ENCODE data around the gene PHACTR1.

Gene PHACTR1

DNA sequence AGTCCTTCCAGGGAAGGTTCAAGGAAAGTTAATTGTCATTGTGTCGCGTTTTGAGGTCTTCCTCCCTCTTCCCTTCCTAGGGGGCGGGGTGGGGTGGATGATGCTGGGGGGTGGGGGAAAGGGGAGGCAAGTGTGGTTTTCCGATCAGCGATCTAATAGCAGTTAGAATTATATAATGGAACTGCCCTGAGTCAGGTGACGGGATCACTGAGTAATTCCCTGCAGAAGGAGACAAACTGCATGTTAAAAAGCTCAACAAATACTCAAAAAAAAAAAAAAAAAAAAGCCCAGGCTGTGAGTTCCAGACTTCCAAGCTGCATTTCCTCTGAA lies 240.4 kb downstream of the PHACTR1 start:
- Histone ChIP-seq H3K23ac (ENCODE audit: low read length in 2 of 2) (no peak overlapping the region), H3K27ac (ENCODE audit: low read length, poor library complexity, severe bottlenecking) (peak overlapping the region; percentile 80), H3K14ac (ENCODE audit: low read length in 2 of 2) (no peak overlapping the region), H3K4ac (ENCODE audit: low read depth in 1 of 2, low read length in 2 of 2) (no peak overlapping the region), H3K4me3 (ENCODE audit: insufficient read depth in 1 of 2, low read depth in 1 of 2, low read length in 2 of 2) (peak overlapping the region; percentile 69 to 95), H2AFZ (ENCODE audit: low read depth, low read length) (peak overlapping the region; percentile 43), H3K79me1 (replicated peaks; ENCODE audit: low read length, poor library complexity, severe bottlenecking) (peaks cover 11% of the 10 kb centered on the region), H4K91ac (ENCODE audit: low read length) (no peak overlapping the region), H4K8ac (ENCODE audit: low read length) (no peak overlapping the region), H3K9me3 (ENCODE audit: control insufficient read depth, low read length) (no peaks in the 10 kb centered on the region), H2BK5ac (ENCODE audit: low read depth, low read length, poor library complexity, severe bottlenecking) (no peak overlapping the region), H2AK5ac (ENCODE audit: low read length, severe bottlenecking) (no peak overlapping the region), H2BK15ac (ENCODE audit: low read depth, poor library complexity, severe bottlenecking) (no peak overlapping the region), H3K27me3 (ENCODE audit: control insufficient read depth in 1 of 2, insufficient read depth in 1 of 2, low read length in 2 of 2) (no peaks in the 10 kb centered on the region), H2BK120ac (ENCODE audit: low read depth, low read length) (peak overlapping the region; percentile 65), H3K4me2 (ENCODE audit: low read length, poor library complexity, severe bottlenecking) (peak overlapping the region; percentile 89), H2BK12ac (ENCODE audit: low read length in 2 of 2) (no peak overlapping the region), H3K36me3 (ENCODE audit: control insufficient read depth in 1 of 2, insufficient read depth in 2 of 2, low read depth in 1 of 2, low read length in 2 of 2) (no peaks in the 10 kb centered on the region), H3K18ac (ENCODE audit: low read depth in 1 of 2, low read length in 2 of 2) (no peak overlapping the region), H3K4me1 (ENCODE audit: control insufficient read depth, insufficient read depth, low read depth, low read length) (peaks cover 1% of the 10 kb centered on the region), H3K9ac (ENCODE audit: low read length) (peak overlapping the region; percentile 91)
- DNase-seq: no peak
- 6% methylated on average over 1 of the region's 6 CpGs for WGBS

DNA sequence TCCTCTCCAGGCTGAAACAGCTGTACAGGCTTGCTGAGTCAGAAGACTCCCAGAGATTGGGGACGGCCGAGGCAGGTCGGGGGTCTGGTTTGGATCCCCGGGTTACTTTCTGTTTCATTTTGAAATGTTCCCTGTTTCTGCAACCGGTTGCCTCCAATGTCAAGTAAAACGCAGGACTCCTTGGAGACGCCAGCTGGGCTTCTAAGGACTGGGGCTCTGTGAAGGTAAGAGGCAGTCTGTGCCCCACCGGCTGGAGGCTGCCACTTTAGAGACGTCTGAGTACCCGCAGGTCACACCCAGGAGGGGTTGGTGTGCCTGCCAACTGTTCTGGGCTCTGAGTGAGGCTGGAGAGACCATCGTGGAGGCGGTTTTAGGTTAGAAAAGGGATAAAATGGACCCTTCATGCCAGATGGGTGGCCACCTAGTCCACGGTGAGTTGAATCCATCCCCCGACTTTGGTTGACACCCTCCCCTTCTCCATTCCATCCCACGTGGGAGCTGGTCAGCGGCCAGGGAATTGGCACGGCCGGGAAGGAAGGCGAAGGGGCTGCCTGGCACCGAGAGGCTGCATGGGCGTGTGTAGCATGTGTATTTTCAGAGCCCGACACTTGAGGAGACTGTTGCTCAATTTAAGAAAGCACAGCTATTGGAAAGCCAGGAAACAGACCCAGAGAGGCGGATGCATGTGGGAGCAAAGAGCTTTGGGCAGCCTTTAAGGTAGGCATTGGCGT lies 240.9 kb downstream of the PHACTR1 start:
- Histone ChIP-seq H3K9me3 (ENCODE audit: control insufficient read depth, low read length) (no peaks in the 10 kb centered on the region), H2BK15ac (ENCODE audit: low read depth, poor library complexity, severe bottlenecking) (peak overlapping the region; percentile 80), H3K23ac (ENCODE audit: low read length in 2 of 2) (peak overlapping the region in 1 of 2 experiments; percentile 23), H2BK12ac (ENCODE audit: low read length in 2 of 2) (peak overlapping the region; percentile 79 to 82), H3K4ac (ENCODE audit: low read depth in 1 of 2, low read length in 2 of 2) (peak overlapping the region in 1 of 2 experiments; percentile 75), H3K18ac (ENCODE audit: low read depth in 1 of 2, low read length in 2 of 2) (peak overlapping the region; percentile 87 to 94), H3K4me1 (ENCODE audit: control insufficient read depth, insufficient read depth, low read depth, low read length) (peaks cover 1% of the 10 kb centered on the region), H2BK120ac (ENCODE audit: low read depth, low read length) (peak overlapping the region; percentile 64), H2BK5ac (ENCODE audit: low read depth, low read length, poor library complexity, severe bottlenecking) (no peak overlapping the region), H3K4me3 (ENCODE audit: insufficient read depth in 1 of 2, low read depth in 1 of 2, low read length in 2 of 2) (peak overlapping the region; percentile 69 to 95), H4K8ac (ENCODE audit: low read length) (peak overlapping the region; percentile 59), H4K91ac (ENCODE audit: low read length) (peak overlapping the region; percentile 2), H2AFZ (ENCODE audit: low read depth, low read length) (peak overlapping the region; percentile 43), H3K36me3 (ENCODE audit: control insufficient read depth in 1 of 2, insufficient read depth in 2 of 2, low read depth in 1 of 2, low read length in 2 of 2) (no peaks in the 10 kb centered on the region), H3K27me3 (ENCODE audit: control insufficient read depth in 1 of 2, insufficient read depth in 1 of 2, low read length in 2 of 2) (no peaks in the 10 kb centered on the region), H3K27ac (ENCODE audit: low read length, poor library complexity, severe bottlenecking) (peak overlapping the region; percentile 80), H3K14ac (ENCODE audit: low read length in 2 of 2) (peak overlapping the region in 1 of 2 experiments; percentile 58), H3K79me1 (replicated peaks; ENCODE audit: low read length, poor library complexity, severe bottlenecking) (peaks cover 13% of the 10 kb centered on the region), H2AK5ac (ENCODE audit: low read length, severe bottlenecking) (no peak overlapping the region), H3K4me2 (ENCODE audit: low read length, poor library complexity, severe bottlenecking) (peak overlapping the region; percentile 89), H3K9ac (ENCODE audit: low read length) (peak overlapping the region; percentile 91)
- under 1% methylated on average over 24 of the region's 24 CpGs for WGBS
- DNase-seq: peak; percentile 90

DNA sequence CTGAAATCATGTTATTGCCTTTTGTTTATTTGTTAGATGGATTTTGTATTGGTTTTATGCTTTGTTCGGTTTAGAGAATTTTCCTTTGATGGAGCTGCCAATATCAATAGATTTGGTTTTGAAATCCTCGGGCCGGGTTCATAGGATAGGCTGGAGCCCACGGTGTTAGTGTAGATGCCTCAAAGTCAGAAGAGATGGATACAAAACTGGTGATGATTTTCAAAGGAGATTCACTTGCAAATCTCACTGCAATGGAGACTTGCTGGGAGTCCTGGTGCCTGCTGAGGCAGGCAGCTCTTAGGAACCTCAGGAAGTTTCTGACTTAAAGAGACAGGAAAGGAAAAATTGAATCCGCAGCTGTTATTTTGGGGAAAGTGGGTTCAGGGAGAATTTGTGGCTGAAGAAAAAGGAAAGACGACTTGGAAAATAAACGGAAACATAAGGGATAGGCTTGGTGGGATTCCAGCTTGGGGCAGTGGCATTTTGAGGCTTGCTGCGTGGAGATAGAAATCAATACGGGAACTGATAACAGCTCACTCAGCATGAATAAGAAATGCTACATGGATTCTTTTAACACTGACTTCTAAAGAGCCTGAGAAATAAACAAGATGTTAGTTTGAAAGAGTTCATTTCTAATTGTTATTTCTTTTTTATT lies 241.6 kb downstream of the PHACTR1 start:
- H2AK5ac ChIP-seq (ENCODE audit: low read length, severe bottlenecking): no peak overlapping the region
- H3K23ac ChIP-seq (ENCODE audit: low read length in 2 of 2): no peak overlapping the region
- H3K4me1 ChIP-seq (ENCODE audit: control insufficient read depth, insufficient read depth, low read depth, low read length): peaks cover 3% of the 10 kb centered on the region
- H3K18ac ChIP-seq (ENCODE audit: low read depth in 1 of 2, low read length in 2 of 2): peak overlapping the region in 1 of 2 experiments; percentile 11
- H4K8ac ChIP-seq (ENCODE audit: low read length): no peak overlapping the region
- no peak overlapping the region for H2BK15ac ChIP-seq (ENCODE audit: low read depth, poor library complexity, severe bottlenecking)
- peaks cover 13% of the 10 kb centered on the region for H3K79me1 ChIP-seq (replicated peaks; ENCODE audit: low read length, poor library complexity, severe bottlenecking)
- 9% methylated on average over 9 of the region's 9 CpGs for WGBS
- peak overlapping the region; percentile 89 for H3K4me2 ChIP-seq (ENCODE audit: low read length, poor library complexity, severe bottlenecking)
- H3K4me3 ChIP-seq (ENCODE audit: insufficient read depth in 1 of 2, low read depth in 1 of 2, low read length in 2 of 2): peak overlapping the region; percentile 69 to 95
- H3K9ac ChIP-seq (ENCODE audit: low read length): peak overlapping the region; percentile 91
- no peaks in the 10 kb centered on the region for H3K36me3 ChIP-seq (ENCODE audit: control insufficient read depth in 1 of 2, insufficient read depth in 2 of 2, low read depth in 1 of 2, low read length in 2 of 2)
- DNase-seq: peak; percentile 51
- no peaks in the 10 kb centered on the region for H3K9me3 ChIP-seq (ENCODE audit: control insufficient read depth, low read length)
- peak overlapping the region; percentile 80 for H3K27ac ChIP-seq (ENCODE audit: low read length, poor library complexity, severe bottlenecking)
- H4K91ac ChIP-seq (ENCODE audit: low read length): no peak overlapping the region
- no peak overlapping the region for H2BK12ac ChIP-seq (ENCODE audit: low read length in 2 of 2)
- peak overlapping the region in 1 of 2 experiments; percentile 75 for H3K4ac ChIP-seq (ENCODE audit: low read depth in 1 of 2, low read length in 2 of 2)
- H2BK120ac ChIP-seq (ENCODE audit: low read depth, low read length): no peak overlapping the region
- H3K27me3 ChIP-seq (ENCODE audit: control insufficient read depth in 1 of 2, insufficient read depth in 1 of 2, low read length in 2 of 2): no peaks in the 10 kb centered on the region
- H3K14ac ChIP-seq (ENCODE audit: low read length in 2 of 2): no peak overlapping the region
- no peak overlapping the region for H2AFZ ChIP-seq (ENCODE audit: low read depth, low read length)
- no peak overlapping the region for H2BK5ac ChIP-seq (ENCODE audit: low read depth, low read length, poor library complexity, severe bottlenecking)

DNA sequence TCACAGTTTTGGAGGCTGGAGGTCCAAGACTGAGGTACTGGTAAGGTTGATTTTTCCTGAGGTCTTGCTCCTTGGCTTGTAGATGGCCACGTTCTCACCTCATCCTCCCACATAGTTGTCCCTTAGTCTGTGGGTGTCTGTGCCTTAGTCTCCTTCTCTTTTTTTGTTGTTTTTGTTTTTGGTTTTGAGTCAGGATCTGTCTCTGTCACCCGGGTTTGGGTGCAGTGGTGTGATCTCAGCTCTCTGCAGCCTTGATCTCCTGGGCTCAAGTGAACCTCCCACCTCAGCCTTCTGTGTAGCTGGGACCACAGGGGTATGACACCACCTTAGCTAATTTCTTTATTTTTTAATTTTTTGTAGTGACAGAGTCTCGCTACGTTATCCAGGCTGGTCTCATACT lies 245.2 kb downstream of the PHACTR1 start:
- peak overlapping the region in 1 of 2 experiments; percentile 30 for H3K4ac ChIP-seq (ENCODE audit: low read depth in 1 of 2, low read length in 2 of 2)
- no peak overlapping the region for H2AFZ ChIP-seq (ENCODE audit: low read depth, low read length)
- no peaks in the 10 kb centered on the region for H3K27me3 ChIP-seq (ENCODE audit: control insufficient read depth in 1 of 2, insufficient read depth in 1 of 2, low read length in 2 of 2)
- H2BK120ac ChIP-seq (ENCODE audit: low read depth, low read length): no peak overlapping the region
- H3K9me3 ChIP-seq (ENCODE audit: control insufficient read depth, low read length): no peaks in the 10 kb centered on the region
- H2AK5ac ChIP-seq (ENCODE audit: low read length, severe bottlenecking): peak overlapping the region; percentile 44
- H2BK15ac ChIP-seq (ENCODE audit: low read depth, poor library complexity, severe bottlenecking): no peak overlapping the region
- peaks cover 17% of the 10 kb centered on the region for H3K79me1 ChIP-seq (replicated peaks; ENCODE audit: low read length, poor library complexity, severe bottlenecking)
- H4K8ac ChIP-seq (ENCODE audit: low read length): peak overlapping the region; percentile 31
- H3K14ac ChIP-seq (ENCODE audit: low read length in 2 of 2): no peak overlapping the region
- no peak overlapping the region for H3K18ac ChIP-seq (ENCODE audit: low read depth in 1 of 2, low read length in 2 of 2)
- no peak overlapping the region for H3K9ac ChIP-seq (ENCODE audit: low read length)
- no peak overlapping the region for H3K23ac ChIP-seq (ENCODE audit: low read length in 2 of 2)
- 100% methylated on average over 2 of the region's 4 CpGs for WGBS
- no peak overlapping the region for H2BK5ac ChIP-seq (ENCODE audit: low read depth, low read length, poor library complexity, severe bottlenecking)
- peaks cover 4% of the 10 kb centered on the region for H3K4me1 ChIP-seq (ENCODE audit: control insufficient read depth, insufficient read depth, low read depth, low read length)
- H2BK12ac ChIP-seq (ENCODE audit: low read length in 2 of 2): peak overlapping the region in 1 of 2 experiments; percentile 15
- no peaks in the 10 kb centered on the region for H3K36me3 ChIP-seq (ENCODE audit: control insufficient read depth in 1 of 2, insufficient read depth in 2 of 2, low read depth in 1 of 2, low read length in 2 of 2)
- H4K91ac ChIP-seq (ENCODE audit: low read length): no peak overlapping the region
- H3K27ac ChIP-seq (ENCODE audit: low read length, poor library complexity, severe bottlenecking): no peak overlapping the region
- no peak overlapping the region for H3K4me3 ChIP-seq (ENCODE audit: insufficient read depth in 1 of 2, low read depth in 1 of 2, low read length in 2 of 2)
- H3K4me2 ChIP-seq (ENCODE audit: low read length, poor library complexity, severe bottlenecking): no peak overlapping the region
- DNase-seq: no peak

Data from mesenchymal stem cell (in vitro differentiated cells and primary cell).